Endothelial cell (in vitro differentiated cells): Measurements from ENCODE around the gene PTPRM. TPM values are rescaled to one million over a fixed set of nuclear protein-coding genes. Genes with fewer than 3 reads are reported as not detected.

Experiments used
- DNase-seq: peaks from one replicate; pipeline ENCODE4 v3.0.0; 2021; ENCODE audit warnings: low spot score
- H3K27ac Mint-ChIP-seq: one replicate; pipeline ENCODE4 v1.8.0; 2021; ENCODE audit warnings: mixed read lengths, inconsistent platforms; ENCODE audit not compliant: unreplicated experiment
- H3K27me3 Mint-ChIP-seq: one replicate; pipeline ENCODE4 v1.8.0; 2021; ENCODE audit warnings: mild to moderate bottlenecking, moderate library complexity, mixed read lengths, inconsistent platforms; ENCODE audit not compliant: unreplicated experiment
- H3K36me3 Mint-ChIP-seq: one replicate; pipeline ENCODE4 v1.8.0; 2021; ENCODE audit warnings: mild to moderate bottlenecking, low read depth, mixed read lengths, inconsistent platforms; ENCODE audit not compliant: unreplicated experiment
- H3K4me1 Mint-ChIP-seq: one replicate; pipeline ENCODE4 v1.8.0; 2021; ENCODE audit warnings: mild to moderate bottlenecking, mixed read lengths, inconsistent platforms; ENCODE audit not compliant: unreplicated experiment
- H3K4me3 Mint-ChIP-seq: one replicate; pipeline ENCODE4 v1.8.0; 2021; ENCODE audit warnings: mild to moderate bottlenecking, mixed read lengths, inconsistent platforms; ENCODE audit not compliant: unreplicated experiment
- H3K9me3 Mint-ChIP-seq: one replicate; pipeline ENCODE4 v1.8.0; 2021; ENCODE audit warnings: mixed read lengths, inconsistent platforms; ENCODE audit not compliant: unreplicated experiment
- CTCF ChIP-seq: fragments of 200-600 bp; sonication (generic); IDR thresholded peaks from one replicate; pipeline ENCODE4 v1.5.0; 2021; ENCODE audit warnings: antibody characterized with exemption; ENCODE audit not compliant: unreplicated experiment
- total RNA-seq: library from RNA; stranded (reverse); fragmentation: NEBNext Ultra II Directional; extraction: Animal tissue kit (Norgen Biotek cat#: 25700); gene quantifications from one replicate; pipeline ENCODE4 v1.2.1, GENCODE V29; 2021; ENCODE audit not compliant: unreplicated experiment

The PTPRM gene
- total RNA-seq, 1 donor from 2014 or later: 284 TPM

- DNase-seq: no peak
- H3K4me3 Mint-ChIP-seq: no peak overlapping the region
- H3K9me3 Mint-ChIP-seq: no peaks in the 10 kb centered on the region
- no peaks in the 10 kb centered on the region for H3K4me1 Mint-ChIP-seq
- peaks cover 4% of the 10 kb centered on the region for H3K27me3 Mint-ChIP-seq
- H3K36me3 Mint-ChIP-seq: peaks cover 34% of the 10 kb centered on the region
- no peak overlapping the region for H3K27ac Mint-ChIP-seq
- no peak for TF ChIP-seq CTCF
Observed at GRCh38 chr18:8322486-8322885, 755.4 kb downstream of the PTPRM start.

GRCh38 chr18:8324343-8325065 is 757.4 kb downstream of the PTPRM start:
- Mint-ChIP-seq H3K9me3 (no peaks in the 10 kb centered on the region), H3K4me3 (no peak overlapping the region), H3K4me1 (no peaks in the 10 kb centered on the region), H3K36me3 (peaks cover 26% of the 10 kb centered on the region), H3K27me3 (peaks cover 4% of the 10 kb centered on the region), H3K27ac (no peak overlapping the region)
- DNase-seq: no peak
- TF ChIP-seq CTCF: no peak

- Mint-ChIP-seq H3K36me3 (peaks cover 23% of the 10 kb centered on the region), H3K4me1 (peaks cover 11% of the 10 kb centered on the region)
- DNase-seq: no peak
Observed at GRCh38 chr18:8326763-8327394, 759.8 kb downstream of the PTPRM start.

GRCh38 chr18:8328126-8328525 is 761.0 kb downstream of the PTPRM start:
- DNase-seq: no peak
- Mint-ChIP-seq H3K4me1 (peaks cover 11% of the 10 kb centered on the region), H3K4me3 (no peak overlapping the region), H3K36me3 (peaks cover 18% of the 10 kb centered on the region), H3K27ac (no peak overlapping the region), H3K27me3 (peaks cover 1% of the 10 kb centered on the region), H3K9me3 (no peaks in the 10 kb centered on the region)
- no peak for TF ChIP-seq CTCF

More at GRCh38 chr18:8326763-8327394, 759.8 kb downstream of the PTPRM start:
- Mint-ChIP-seq H3K9me3 (no peaks in the 10 kb centered on the region), H3K4me3 (no peak overlapping the region), H3K27ac (no peak overlapping the region), H3K27me3 (peaks cover 4% of the 10 kb centered on the region)
- TF ChIP-seq CTCF: no peak

- Mint-ChIP-seq H3K36me3 (peaks cover 15% of the 10 kb centered on the region), H3K4me1 (peaks cover 11% of the 10 kb centered on the region), H3K27ac (no peak overlapping the region), H3K27me3 (no peaks in the 10 kb centered on the region), H3K9me3 (no peaks in the 10 kb centered on the region), H3K4me3 (no peak overlapping the region)
- DNase-seq: no peak
- no peak for TF ChIP-seq CTCF
Observed at GRCh38 chr18:8329186-8329771, 762.2 kb downstream of the PTPRM start.
